Measurements from ENCODE around the gene IFT57. TPM values are rescaled to one million over a fixed set of nuclear protein-coding genes. Genes with fewer than 3 reads are reported as not detected.

The IFT57 gene
- total RNA-seq, 1 experiment from 2014 or later, result 38.9 TPM

DNA sequence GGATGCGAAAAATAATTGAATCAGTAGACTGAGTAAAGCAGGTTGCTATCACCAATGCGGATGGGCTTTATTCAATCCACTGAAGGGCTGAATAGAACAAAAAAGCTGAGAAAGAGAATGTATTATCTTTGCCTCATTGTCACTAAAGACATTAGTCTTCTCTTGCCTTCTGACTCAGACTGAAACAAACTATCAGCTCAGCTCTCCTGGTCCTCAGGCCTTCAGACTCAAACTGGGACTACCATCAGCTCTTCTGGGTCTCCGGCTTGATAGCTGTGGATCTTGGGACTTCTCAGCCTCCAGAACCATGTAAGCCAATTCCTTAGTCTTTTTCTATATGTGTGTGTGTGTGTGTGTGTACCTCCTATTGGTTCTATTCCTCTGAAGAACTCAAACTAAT lies 12.6 kb downstream of the IFT57 start:
- Mint-ChIP-seq H3K27me3 (ENCODE audit: insufficient read depth, unreplicated experiment) (no peaks in the 10 kb centered on the region), H3K4me3 (ENCODE audit: unreplicated experiment) (no peak overlapping the region), H3K4me1 (ENCODE audit: insufficient read depth, unreplicated experiment) (no peaks in the 10 kb centered on the region), H3K27ac (ENCODE audit: low read depth, unreplicated experiment) (no peak overlapping the region), H3K9me3 (ENCODE audit: unreplicated experiment) (no peaks in the 10 kb centered on the region), H3K36me3 (ENCODE audit: insufficient read depth, unreplicated experiment) (peaks cover 28% of the 10 kb centered on the region)
- DNase-seq (ENCODE audit: unreplicated experiment), result no peak
- TF ChIP-seq, protein P1, sequence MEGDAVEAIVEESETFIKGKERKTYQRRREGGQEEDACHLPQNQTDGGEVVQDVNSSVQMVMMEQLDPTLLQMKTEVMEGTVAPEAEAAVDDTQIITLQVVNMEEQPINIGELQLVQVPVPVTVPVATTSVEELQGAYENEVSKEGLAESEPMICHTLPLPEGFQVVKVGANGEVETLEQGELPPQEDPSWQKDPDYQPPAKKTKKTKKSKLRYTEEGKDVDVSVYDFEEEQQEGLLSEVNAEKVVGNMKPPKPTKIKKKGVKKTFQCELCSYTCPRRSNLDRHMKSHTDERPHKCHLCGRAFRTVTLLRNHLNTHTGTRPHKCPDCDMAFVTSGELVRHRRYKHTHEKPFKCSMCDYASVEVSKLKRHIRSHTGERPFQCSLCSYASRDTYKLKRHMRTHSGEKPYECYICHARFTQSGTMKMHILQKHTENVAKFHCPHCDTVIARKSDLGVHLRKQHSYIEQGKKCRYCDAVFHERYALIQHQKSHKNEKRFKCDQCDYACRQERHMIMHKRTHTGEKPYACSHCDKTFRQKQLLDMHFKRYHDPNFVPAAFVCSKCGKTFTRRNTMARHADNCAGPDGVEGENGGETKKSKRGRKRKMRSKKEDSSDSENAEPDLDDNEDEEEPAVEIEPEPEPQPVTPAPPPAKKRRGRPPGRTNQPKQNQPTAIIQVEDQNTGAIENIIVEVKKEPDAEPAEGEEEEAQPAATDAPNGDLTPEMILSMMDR (IDR thresholded peaks at IDR 0.05; ENCODE audit: unreplicated experiment), result no peak
- CTCF ChIA-PET, result no interaction called here
- POLR2A ChIA-PET, result no interaction called here
- intact Hi-C loops (cut with micrococcal nuclease), result no loop called here
- no TSS peak for BruUV-seq (replicated peaks)

DNA sequence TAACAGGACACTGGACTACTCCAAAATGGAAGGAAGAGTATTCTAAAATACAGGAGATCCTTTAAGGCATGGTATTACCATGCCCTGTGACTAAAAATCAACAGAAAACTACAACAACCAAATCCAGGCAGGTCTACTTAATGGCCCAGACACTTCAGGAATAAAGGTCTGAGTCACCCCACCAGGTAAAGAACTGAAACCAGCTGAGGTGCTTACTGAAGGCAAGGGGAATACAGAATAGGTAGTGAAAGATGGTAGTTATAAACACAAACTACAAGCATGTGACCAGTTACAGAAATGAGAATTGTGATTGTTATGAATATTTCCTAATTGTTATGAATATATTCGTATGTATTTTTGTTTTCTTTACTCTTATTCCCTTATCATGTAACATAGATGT lies 13.4 kb downstream of the IFT57 start:
- DNase-seq (ENCODE audit: unreplicated experiment), result no peak
- ChIA-PET CTCF (no interaction called here), POLR2A (no interaction called here)
- TF ChIP-seq, protein P1 (IDR thresholded peaks at IDR 0.05; ENCODE audit: unreplicated experiment), result no peak
- intact Hi-C loops (cut with micrococcal nuclease), result no loop called here
- H3K4me3 Mint-ChIP-seq (ENCODE audit: unreplicated experiment), result no peak overlapping the region
- H3K27ac Mint-ChIP-seq (ENCODE audit: low read depth, unreplicated experiment), result no peak overlapping the region
- no peaks in the 10 kb centered on the region for H3K27me3 Mint-ChIP-seq (ENCODE audit: insufficient read depth, unreplicated experiment)
- no peaks in the 10 kb centered on the region for H3K9me3 Mint-ChIP-seq (ENCODE audit: unreplicated experiment)
- no TSS peak for BruUV-seq (replicated peaks)
- H3K36me3 Mint-ChIP-seq (ENCODE audit: insufficient read depth, unreplicated experiment), result peaks cover 33% of the 10 kb centered on the region
- H3K4me1 Mint-ChIP-seq (ENCODE audit: insufficient read depth, unreplicated experiment), result no peaks in the 10 kb centered on the region

DNA sequence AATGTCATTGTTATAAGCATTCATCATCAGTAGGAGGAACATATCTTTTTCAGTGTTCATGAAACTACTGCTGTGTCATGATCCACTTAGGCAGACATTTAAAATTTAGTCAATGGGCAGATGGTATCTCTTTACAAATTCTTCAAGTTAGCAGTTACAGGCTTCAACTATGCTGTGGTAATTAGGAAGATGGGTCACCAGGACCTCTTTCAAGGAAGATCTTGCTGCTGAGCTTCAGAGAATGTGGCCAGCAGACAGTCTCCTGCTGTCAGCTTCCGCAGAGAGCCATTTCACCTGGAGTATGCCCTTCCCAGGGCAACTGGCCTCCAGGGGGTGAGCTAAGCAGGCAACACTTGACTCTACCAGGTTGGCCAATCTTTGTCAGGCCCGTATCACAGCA lies 19.4 kb downstream of the IFT57 start:
- H3K36me3 Mint-ChIP-seq (ENCODE audit: insufficient read depth, unreplicated experiment), result peaks cover 6% of the 10 kb centered on the region
- no peak overlapping the region for H3K4me3 Mint-ChIP-seq (ENCODE audit: unreplicated experiment)
- ChIA-PET CTCF (no interaction called here), POLR2A (no interaction called here)
- no peak for DNase-seq (ENCODE audit: unreplicated experiment)
- TF ChIP-seq, protein P1 (IDR thresholded peaks at IDR 0.05; ENCODE audit: unreplicated experiment), result no peak
- H3K4me1 Mint-ChIP-seq (ENCODE audit: insufficient read depth, unreplicated experiment), result no peaks in the 10 kb centered on the region
- intact Hi-C loops (cut with micrococcal nuclease), result no loop called here
- H3K27me3 Mint-ChIP-seq (ENCODE audit: insufficient read depth, unreplicated experiment), result no peaks in the 10 kb centered on the region
- no peaks in the 10 kb centered on the region for H3K9me3 Mint-ChIP-seq (ENCODE audit: unreplicated experiment)
- H3K27ac Mint-ChIP-seq (ENCODE audit: low read depth, unreplicated experiment), result no peak overlapping the region
- BruUV-seq (replicated peaks), result no TSS peak

DNA sequence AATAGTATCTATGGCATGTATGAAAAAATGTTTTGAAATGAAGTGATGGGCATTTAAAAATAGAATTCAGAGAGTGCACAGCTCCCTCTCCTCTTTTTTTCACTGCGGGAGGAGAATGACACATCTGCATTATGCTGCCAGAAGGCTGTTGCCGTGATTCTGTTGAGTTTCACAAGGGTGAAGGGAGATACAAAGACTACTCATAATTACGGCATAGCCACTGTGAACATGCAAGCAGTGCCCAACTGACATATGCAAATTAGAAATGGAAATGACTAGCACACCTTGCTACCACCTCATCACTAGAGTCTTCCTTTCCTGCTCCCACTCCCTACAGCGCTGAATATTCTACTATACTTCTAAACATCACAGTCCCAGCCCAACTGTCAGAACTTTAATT lies 20.1 kb downstream of the IFT57 start:
- no peaks in the 10 kb centered on the region for H3K4me1 Mint-ChIP-seq (ENCODE audit: insufficient read depth, unreplicated experiment)

More for the DNA sequence above, 20.1 kb downstream of the IFT57 start:
- BruUV-seq (replicated peaks), result no TSS peak
- intact Hi-C loops (cut with micrococcal nuclease), result no loop called here
- no peaks in the 10 kb centered on the region for H3K27me3 Mint-ChIP-seq (ENCODE audit: insufficient read depth, unreplicated experiment)
- TF ChIP-seq, protein P1 (IDR thresholded peaks at IDR 0.05; ENCODE audit: unreplicated experiment), result no peak
- H3K27ac Mint-ChIP-seq (ENCODE audit: low read depth, unreplicated experiment), result no peak overlapping the region
- H3K9me3 Mint-ChIP-seq (ENCODE audit: unreplicated experiment), result no peaks in the 10 kb centered on the region
- DNase-seq (ENCODE audit: unreplicated experiment), result no peak
- POLR2A ChIA-PET, result interaction anchor here (0.6 kb wide), 1 partner anchor 317 kb away, joined by 3 read pairs; no protein-coding TSS in a partner anchor
- no peak overlapping the region for H3K4me3 Mint-ChIP-seq (ENCODE audit: unreplicated experiment)
- H3K36me3 Mint-ChIP-seq (ENCODE audit: insufficient read depth, unreplicated experiment), result peaks cover 6% of the 10 kb centered on the region
- CTCF ChIA-PET, result no interaction called here
